HG02884 (cell line): ENCODE results near the gene KIR2DL4.
"Not testable (repeated sequence)": the region's sequence is repeated elsewhere in the genome, so short reads cannot be mapped to it uniquely, and the experiment has no call there.

Experiments
- ATAC-seq: cut with Tn5 transposase; IDR thresholded peaks from one replicate; pipeline ENCODE4 v1.9.1; 2021; ENCODE audit warnings: mild to moderate bottlenecking, moderate library complexity; ENCODE audit not compliant: unreplicated experiment

KIR2DL4 gene

GRCh38 chr19:54804101-54804500 is 691 bp downstream of the KIR2DL4 start:
- no peak for ATAC-seq

GRCh38 chr19:54804571-54804970 is 1.2 kb downstream of the KIR2DL4 start:
- ATAC-seq = no peak

- ATAC-seq = no peak
Measured at GRCh38 chr19:54805665-54806515, 2.5 kb downstream of the KIR2DL4 start.

- ATAC-seq = no peak
Measured at GRCh38 chr19:54806516-54806838, 3.1 kb downstream of the KIR2DL4 start.

- ATAC-seq = not testable (repeated sequence)
Measured at GRCh38 chr19:54814571-54814970, 11.2 kb downstream of the KIR2DL4 start.

GRCh38 chr19:54816251-54816650 is 12.8 kb downstream of the KIR2DL4 start, which contains the start of gene KIR3DL1:
KIR3DL1 (plus strand) TSS chr19:54816468.
- ATAC-seq = not testable (repeated sequence)

- ATAC-seq = no peak
Measured at GRCh38 chr19:54817670-54818536, 14.5 kb downstream of the KIR2DL4 start.

GRCh38 chr19:54824416-54824815 is 21.0 kb downstream of the KIR2DL4 start:
- not testable (repeated sequence) for ATAC-seq

GRCh38 chr19:54825326-54825725 is 21.9 kb downstream of the KIR2DL4 start:
- ATAC-seq = not testable (repeated sequence)

GRCh38 chr19:54828064-54828463 is 24.7 kb downstream of the KIR2DL4 start:
- ATAC-seq = not testable (repeated sequence)

GRCh38 chr19:54832496-54832895 is 29.1 kb downstream of the KIR2DL4 start, which contains the start of gene KIR2DS4:
KIR2DS4 (plus strand) TSS chr19:54832676.
- not testable (repeated sequence) for ATAC-seq

- ATAC-seq = not testable (repeated sequence)
Measured at GRCh38 chr19:54835126-54835525, 31.7 kb downstream of the KIR2DL4 start.

- ATAC-seq = not testable (repeated sequence)
Measured at GRCh38 chr19:54837522-54837921, 34.1 kb downstream of the KIR2DL4 start.

GRCh38 chr19:54843171-54843570 is 39.8 kb downstream of the KIR2DL4 start:
- not testable (repeated sequence) for ATAC-seq

- not testable (repeated sequence) for ATAC-seq
Measured at GRCh38 chr19:54850061-54850640, 46.7 kb downstream of the KIR2DL4 start, which contains the start of gene KIR3DL2. KIR3DL2 (plus strand) TSS chr19:54850443; CDS start chr19:54850476, 33 bp downstream.

- ATAC-seq = no peak
Measured at GRCh38 chr19:54850930-54851329, 47.5 kb downstream of the KIR2DL4 start.

GRCh38 chr19:54851353-54851752 is 47.9 kb downstream of the KIR2DL4 start:
- no peak for ATAC-seq

- not testable (repeated sequence) for ATAC-seq
Measured at GRCh38 chr19:54855241-54855640, 51.8 kb downstream of the KIR2DL4 start.

GRCh38 chr19:54858476-54858875 is 55.1 kb downstream of the KIR2DL4 start:
- not testable (repeated sequence) for ATAC-seq

GRCh38 chr19:54859421-54859820 is 56.0 kb downstream of the KIR2DL4 start:
- not testable (repeated sequence) for ATAC-seq

GRCh38 chr19:54863459-54863858 is 60.0 kb downstream of the KIR2DL4 start:
- not testable (repeated sequence) for ATAC-seq
